OCI-LY1 (cell line): ENCODE measurements around the gene GMDS.

Experiments
- CTCF ChIP-seq: fragments of 200-600 bp; sonication (generic), shearing (Covaris generic); IDR thresholded peaks from 2 replicates; pipeline ENCODE4 v1.5.1; 2017; ENCODE audit warnings: mild to moderate bottlenecking, antibody characterized with exemption, low read length, moderate library complexity, mixed read lengths
- EZH2 ChIP-seq: fragments of 200-600 bp; sonication (generic), shearing (Covaris generic); IDR thresholded peaks from 2 replicates; pipeline ENCODE4 v1.8.0; 2017; ENCODE audit warnings: borderline replicate concordance, mixed run types, mild to moderate bottlenecking, antibody characterized with exemption, low read length, moderate library complexity, mixed read lengths

GRCh38 chr6:2192976-2193375, 52.4 kb downstream of the GMDS start:
- TF ChIP-seq CTCF, result no peak
- no peak for TF ChIP-seq EZH2
